ENCODE measurements around the gene NUP93.

The NUP93 gene

GRCh38 chr16:56741399-56741798 lies 11.5 kb downstream of the NUP93 start:
- TF ChIP-seq EZH2phosphoT487 (conservative IDR thresholded peaks at IDR 0.05; ENCODE audit: low read length), result no peak
- no peak for TF ChIP-seq CTCF (IDR thresholded peaks at IDR 0.05; ENCODE audit: insufficient read depth, low read length, poor library complexity, severe bottlenecking)
- Histone ChIP-seq H3K79me2 (ENCODE audit: insufficient read depth, low read length) (peaks cover 74% of the 10 kb centered on the region), H2AFZ (ENCODE audit: low read depth, low read length, severe bottlenecking) (no peak overlapping the region), H3F3A (ENCODE audit: insufficient read depth) (peaks cover 5% of the 10 kb centered on the region; the same call in 1 of the 2 replicates), H3K4me2 (ENCODE audit: low read depth, low read length, poor library complexity, severe bottlenecking) (no peak overlapping the region), H3K27ac (ENCODE audit: low read depth, low read length) (no peak overlapping the region), H3K4me3 (ENCODE audit: insufficient read depth, low read length, poor library complexity, severe bottlenecking) (no peak overlapping the region), H3K9me2 (replicated peaks; ENCODE audit: insufficient read depth, low read length) (no peaks in the 10 kb centered on the region), H4K20me1 (ENCODE audit: low read depth, low read length) (peaks cover 8% of the 10 kb centered on the region; the same call in 1 of the 2 replicates), H3K9me3 (ENCODE audit: insufficient read depth, low read length) (no peaks in the 10 kb centered on the region), H3K27me3 (ENCODE audit: low read length) (no peaks in the 10 kb centered on the region), H3K9ac (ENCODE audit: low read length) (no peak overlapping the region), H3K36me3 (ENCODE audit: low read length) (0 out of 2 replicates have a peak, but pooled peaks cover 2% of the 10 kb centered on the region)

DNA sequence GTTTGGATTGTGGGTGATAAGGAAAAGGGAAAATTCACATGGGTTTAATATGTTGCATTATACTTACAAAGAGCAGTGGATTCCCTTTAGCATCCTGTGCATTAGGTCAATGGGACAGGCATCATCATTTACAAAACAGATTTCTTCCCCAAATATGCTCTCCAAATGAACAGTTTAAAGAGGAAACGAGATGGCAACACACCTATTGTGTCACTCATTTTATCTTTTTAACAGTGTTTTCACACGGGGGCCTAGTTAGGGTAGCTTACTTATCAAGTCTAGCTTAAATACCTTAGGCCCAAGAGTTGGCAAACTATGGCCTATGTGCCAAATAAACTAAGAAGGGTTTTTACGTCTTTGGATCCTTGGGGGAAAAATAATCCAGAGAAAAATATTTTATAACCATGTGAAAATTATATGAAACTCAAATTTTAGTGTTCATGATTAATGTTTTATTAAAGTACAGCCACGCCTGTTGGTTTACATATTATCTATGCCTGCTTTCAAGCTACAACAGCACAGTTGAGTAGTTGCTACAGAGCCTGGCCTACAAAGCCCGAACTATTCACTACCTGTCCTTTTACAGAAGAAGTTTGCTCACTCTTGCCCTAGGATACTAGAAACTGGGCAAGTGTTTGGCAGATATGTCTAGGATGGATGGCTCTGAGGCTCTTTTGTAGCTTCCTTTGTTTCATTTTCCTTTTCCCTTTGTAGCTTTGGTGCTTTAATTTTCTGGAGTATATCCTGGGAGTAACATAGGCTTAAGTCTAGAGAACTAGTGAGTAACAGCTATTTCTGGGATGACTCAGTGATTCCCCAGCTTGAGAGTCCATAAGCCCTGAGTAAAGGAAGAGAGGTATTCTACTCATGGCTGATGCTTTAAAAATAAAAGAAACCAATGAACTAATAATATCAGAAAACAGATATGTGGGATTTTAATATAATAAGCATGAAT lies 12.4 kb downstream of the NUP93 start:
- Histone ChIP-seq H3K27me3 (ENCODE audit: low read length) (no peaks in the 10 kb centered on the region), H3K27ac (ENCODE audit: low read depth, low read length) (no peak overlapping the region), H3K9ac (ENCODE audit: low read length) (no peak overlapping the region), H3K79me2 (ENCODE audit: insufficient read depth, low read length) (peaks cover 73% of the 10 kb centered on the region), H2AFZ (ENCODE audit: low read depth, low read length, severe bottlenecking) (no peak overlapping the region), H3K9me3 (ENCODE audit: insufficient read depth, low read length) (no peaks in the 10 kb centered on the region), H3K4me2 (ENCODE audit: low read depth, low read length, poor library complexity, severe bottlenecking) (no peak overlapping the region), H3K36me3 (ENCODE audit: low read length) (0 out of 2 replicates have a peak, but pooled peaks cover 2% of the 10 kb centered on the region), H3K4me3 (ENCODE audit: insufficient read depth, low read length, poor library complexity, severe bottlenecking) (no peak overlapping the region), H3K9me2 (replicated peaks; ENCODE audit: insufficient read depth, low read length) (no peaks in the 10 kb centered on the region), H4K20me1 (ENCODE audit: low read depth, low read length) (peaks cover 8% of the 10 kb centered on the region; the same call in 1 of the 2 replicates), H3F3A (ENCODE audit: insufficient read depth) (peaks cover 5% of the 10 kb centered on the region; the same call in 1 of the 2 replicates)
- TF ChIP-seq EZH2phosphoT487 (conservative IDR thresholded peaks at IDR 0.05; ENCODE audit: low read length), result no peak
- TF ChIP-seq CTCF (IDR thresholded peaks at IDR 0.05; ENCODE audit: insufficient read depth, low read length, poor library complexity, severe bottlenecking), result no peak

GRCh38 chr16:56743840-56744239 lies 13.9 kb downstream of the NUP93 start:
- no peaks in the 10 kb centered on the region for H3K9me3 ChIP-seq (ENCODE audit: insufficient read depth, low read length)
- H3F3A ChIP-seq (ENCODE audit: insufficient read depth), result peaks cover 5% of the 10 kb centered on the region; the same call in 1 of the 2 replicates
- H3K27me3 ChIP-seq (ENCODE audit: low read length), result no peaks in the 10 kb centered on the region
- no peak overlapping the region for H3K27ac ChIP-seq (ENCODE audit: low read depth, low read length)
- TF ChIP-seq CTCF (IDR thresholded peaks at IDR 0.05; ENCODE audit: insufficient read depth, low read length, poor library complexity, severe bottlenecking) (no peak), EZH2phosphoT487 (conservative IDR thresholded peaks at IDR 0.05; ENCODE audit: low read length) (no peak)
- peaks cover 8% of the 10 kb centered on the region; the same call in 1 of the 2 replicates for H4K20me1 ChIP-seq (ENCODE audit: low read depth, low read length)
- H2AFZ ChIP-seq (ENCODE audit: low read depth, low read length, severe bottlenecking), result no peak overlapping the region
- peaks cover 63% of the 10 kb centered on the region for H3K79me2 ChIP-seq (ENCODE audit: insufficient read depth, low read length)
- 0 out of 2 replicates have a peak, but pooled peaks cover 2% of the 10 kb centered on the region for H3K36me3 ChIP-seq (ENCODE audit: low read length)
- H3K9ac ChIP-seq (ENCODE audit: low read length), result no peak overlapping the region
- no peaks in the 10 kb centered on the region for H3K9me2 ChIP-seq (replicated peaks; ENCODE audit: insufficient read depth, low read length)
- H3K4me3 ChIP-seq (ENCODE audit: insufficient read depth, low read length, poor library complexity, severe bottlenecking), result no peak overlapping the region
- no peak overlapping the region for H3K4me2 ChIP-seq (ENCODE audit: low read depth, low read length, poor library complexity, severe bottlenecking)

All from SU-DHL-6 (cell line).